HK-2 (cell line): ENCODE results near the gene TTLL6.
"Not testable (repeated sequence)": the region's sequence is repeated elsewhere in the genome, so short reads cannot be mapped to it uniquely, and the experiment has no call there.

ENCODE experiments used
- DNase-seq: peaks from one replicate; pipeline ENCODE4 v3.0.0-alpha.2; 2018; ENCODE audit not compliant: unreplicated experiment

Gene TTLL6

GRCh38 chr17:48722915-48723422 lies 94.1 kb downstream of the TTLL6 start, which contains the start of gene PRAC2:
Gene PRAC2 (plus strand): TSS chr17:48723185. CDS start chr17:48724411, 1,226 bp downstream.
- no peak for DNase-seq

DNA sequence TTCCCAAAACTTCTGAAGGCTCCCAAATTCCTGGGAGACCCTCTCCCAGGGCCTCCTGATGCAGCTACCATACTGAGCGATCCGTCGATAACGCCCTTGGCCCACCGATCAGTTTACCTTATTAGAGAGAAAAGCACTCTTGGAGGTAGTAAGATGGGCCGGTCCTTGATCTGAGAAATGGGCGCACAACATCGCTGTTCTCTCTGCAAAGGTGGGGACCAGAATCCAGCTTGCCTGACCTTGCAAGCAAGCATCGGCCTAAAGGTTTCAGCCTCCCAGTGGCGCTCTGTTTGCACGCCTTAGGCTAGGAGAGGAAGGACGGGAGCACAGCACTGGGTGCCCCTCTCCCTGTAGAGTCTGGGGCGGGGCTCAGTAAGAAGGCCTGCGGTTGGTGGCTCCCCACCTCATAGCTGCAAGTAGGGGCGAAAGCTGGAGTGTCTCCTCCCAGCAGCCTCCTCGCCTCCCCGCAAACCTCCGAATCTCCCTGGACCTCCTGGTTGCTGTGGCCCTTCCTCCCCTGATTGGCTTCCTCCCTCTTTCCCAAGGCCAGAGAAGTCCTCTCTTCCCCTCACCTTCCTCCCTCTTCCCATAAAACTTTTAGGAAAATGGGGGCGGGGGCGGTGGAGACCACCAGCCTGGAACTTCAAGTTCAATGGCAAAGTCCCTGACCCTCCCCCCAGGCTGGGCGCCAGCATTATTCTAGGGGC lies 94.7 kb downstream of the TTLL6 start, which contains the start of gene PRAC1:
Gene PRAC1 (minus strand): TSS at position 318 of the 707 bp plus-strand sequence. CDS start 126 bp downstream, at position 192.
- DNase-seq: no peak

- no peak for DNase-seq
Measured at GRCh38 chr17:48721009-48721402, 96.0 kb downstream of the TTLL6 start.

DNA sequence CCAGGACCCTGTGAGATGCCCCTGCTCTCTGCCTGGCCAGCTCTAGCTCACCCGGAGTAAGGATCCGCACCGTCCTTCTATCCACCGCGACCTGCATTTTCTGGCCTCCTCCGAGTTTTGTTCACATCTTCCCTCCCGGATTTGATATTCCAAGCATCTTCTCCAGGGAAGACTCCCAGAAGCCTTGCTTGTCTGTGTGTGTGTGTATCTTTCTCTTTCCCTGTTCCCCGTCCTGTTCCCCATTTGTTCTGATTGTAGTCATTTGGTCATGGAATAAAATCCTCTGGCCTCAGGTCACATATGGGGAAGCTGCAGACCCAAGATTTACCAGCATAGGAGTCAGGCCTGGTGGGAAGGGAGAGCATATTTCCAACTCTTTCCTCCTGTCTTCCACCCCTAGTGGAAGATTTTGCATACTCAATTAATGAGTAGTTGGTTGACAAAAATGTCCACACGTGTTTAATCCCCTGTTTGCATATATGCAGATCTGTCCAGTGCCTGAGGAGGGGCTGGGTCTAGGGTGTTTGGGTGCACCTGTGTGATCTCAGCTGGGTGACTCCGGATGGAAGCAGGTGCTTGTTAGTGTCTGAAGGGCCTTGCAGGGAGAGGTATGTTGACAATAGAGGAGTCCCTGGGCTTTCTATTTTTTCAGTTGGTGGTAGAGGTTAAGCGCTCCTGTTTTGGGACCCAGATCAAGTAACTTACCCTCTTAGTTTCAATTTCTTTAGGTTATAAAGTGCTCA lies 96.6 kb downstream of the TTLL6 start:
- DNase-seq: no peak

GRCh38 chr17:48719642-48720265 lies 97.3 kb downstream of the TTLL6 start:
- no peak for DNase-seq

DNA sequence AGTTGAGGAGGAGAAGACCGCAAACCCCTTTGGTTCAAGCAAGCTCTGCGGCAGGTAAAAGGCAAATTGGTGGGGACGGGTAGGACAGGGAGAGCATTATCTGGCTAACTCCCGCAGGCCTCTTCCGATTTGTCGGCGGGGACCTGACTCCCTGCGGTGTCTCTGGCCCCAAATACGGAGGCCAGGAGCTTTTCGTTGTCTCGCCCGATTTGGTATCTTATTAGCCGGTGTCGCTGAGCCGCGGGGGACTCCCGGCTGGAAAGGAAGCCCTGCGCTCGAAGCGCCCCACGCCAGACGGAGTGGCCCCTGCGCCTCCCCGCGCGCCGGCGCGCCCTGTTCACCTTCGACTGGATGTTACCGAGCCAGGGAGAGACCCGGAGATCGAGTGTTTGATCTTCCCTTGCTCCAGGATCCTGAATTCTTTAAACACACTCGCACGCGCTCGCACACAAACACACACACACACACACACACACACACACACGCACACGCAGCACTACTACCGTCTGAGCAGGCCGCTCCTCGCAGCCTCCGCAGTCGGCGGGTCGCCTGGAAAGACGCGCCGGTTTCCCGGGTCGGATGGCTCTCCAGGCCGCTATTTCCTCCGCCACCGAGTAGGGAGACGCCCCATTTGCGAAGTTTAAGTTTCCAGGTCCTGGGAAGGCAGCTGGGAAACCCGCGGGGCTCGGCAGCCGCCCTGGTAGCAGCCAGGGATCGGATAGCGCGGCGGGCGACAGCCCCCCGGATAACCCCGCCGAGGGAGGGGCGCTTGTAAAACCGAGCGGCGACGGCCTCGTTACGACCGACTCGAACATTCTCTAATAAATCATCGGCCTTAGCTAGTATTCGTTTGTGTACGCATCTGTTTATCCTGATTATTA lies 98.0 kb downstream of the TTLL6 start:
- DNase-seq: no peak

GRCh38 chr17:48718227-48718760 lies 98.7 kb downstream of the TTLL6 start:
- no peak for DNase-seq

- no peak for DNase-seq
Measured at GRCh38 chr17:48717367-48718226, 99.4 kb downstream of the TTLL6 start.

- DNase-seq: not testable (repeated sequence)
Measured at GRCh38 chr17:48716549-48716948, 100.5 kb downstream of the TTLL6 start.

- no peak for DNase-seq
Measured at GRCh38 chr17:48715496-48716399, 101.3 kb downstream of the TTLL6 start.
